GM19043 (cell line): ENCODE data around the gene F13A1.

Experiments used
- ATAC-seq: cut with Tn5 transposase; IDR thresholded peaks from one replicate; pipeline ENCODE4 v1.9.1; 2021; ENCODE audit warnings: low read depth; ENCODE audit not compliant: unreplicated experiment

F13A1 gene

DNA sequence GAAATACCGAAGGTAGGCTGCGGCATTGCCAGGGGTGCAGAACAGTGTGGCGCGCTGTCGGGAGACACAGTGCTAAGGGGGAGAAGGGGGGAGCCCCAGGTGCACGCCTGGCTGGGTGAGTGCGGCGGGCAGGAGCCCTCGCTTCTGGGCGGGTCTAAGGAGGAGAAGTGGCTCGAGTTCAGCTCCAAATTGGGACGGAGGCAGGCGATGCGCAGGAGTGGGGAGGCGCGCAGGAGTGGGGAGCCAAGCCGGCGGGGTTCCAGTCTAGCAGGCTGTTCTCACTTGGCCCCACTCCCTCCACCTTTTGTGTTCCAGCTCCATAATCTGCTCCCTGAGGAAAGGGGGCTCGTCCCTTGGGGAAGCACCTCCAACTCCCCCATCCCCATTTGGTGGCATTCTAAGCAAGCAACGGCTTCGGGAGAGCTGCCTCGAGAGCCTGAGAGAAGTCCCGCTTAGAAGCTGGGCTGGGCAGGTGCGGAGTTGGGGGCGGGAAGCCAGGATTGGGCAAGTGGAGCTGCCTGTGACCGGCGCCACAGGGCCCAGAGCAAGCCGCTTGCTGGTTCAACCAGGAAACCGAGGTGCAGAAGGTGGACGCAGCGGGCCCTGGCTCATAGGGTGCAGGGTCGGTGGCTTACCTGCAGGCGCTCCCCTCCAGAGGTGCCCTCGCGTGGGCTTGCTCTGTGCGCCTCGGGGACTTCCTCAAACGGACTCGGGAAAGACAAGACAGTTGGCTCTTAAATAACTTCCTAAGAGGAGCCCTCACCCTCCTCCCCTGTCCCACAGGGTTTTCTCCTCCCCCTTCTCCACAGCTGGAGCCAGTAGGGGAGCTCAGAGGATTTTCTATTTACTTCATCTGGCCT is at the start of gene F13A1:
TSS of gene F13A1 (minus strand) at position 711 of the 860 bp plus-strand sequence. CDS start 1,998 bp downstream, outside the sequence.
- ATAC-seq, result peak; percentile 42

DNA sequence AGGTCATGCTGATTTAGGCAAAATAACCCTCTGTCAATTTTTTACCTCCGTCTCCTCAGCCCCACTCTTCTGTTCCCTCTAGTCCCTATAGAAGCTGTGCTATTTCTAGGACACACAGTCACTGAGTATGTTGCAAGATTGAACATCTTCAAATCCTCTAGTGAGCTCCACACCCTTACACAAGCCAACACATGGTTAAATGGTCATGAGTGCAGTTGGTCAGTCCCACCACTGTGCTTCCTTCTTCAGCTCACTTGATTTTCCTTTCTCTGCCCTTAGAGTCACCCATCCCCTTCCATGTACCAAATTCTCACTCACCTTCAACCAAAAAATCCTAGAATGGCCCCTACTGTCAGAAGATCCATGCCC is 48.2 kb upstream of the F13A1 start:
- ATAC-seq, result no peak

DNA sequence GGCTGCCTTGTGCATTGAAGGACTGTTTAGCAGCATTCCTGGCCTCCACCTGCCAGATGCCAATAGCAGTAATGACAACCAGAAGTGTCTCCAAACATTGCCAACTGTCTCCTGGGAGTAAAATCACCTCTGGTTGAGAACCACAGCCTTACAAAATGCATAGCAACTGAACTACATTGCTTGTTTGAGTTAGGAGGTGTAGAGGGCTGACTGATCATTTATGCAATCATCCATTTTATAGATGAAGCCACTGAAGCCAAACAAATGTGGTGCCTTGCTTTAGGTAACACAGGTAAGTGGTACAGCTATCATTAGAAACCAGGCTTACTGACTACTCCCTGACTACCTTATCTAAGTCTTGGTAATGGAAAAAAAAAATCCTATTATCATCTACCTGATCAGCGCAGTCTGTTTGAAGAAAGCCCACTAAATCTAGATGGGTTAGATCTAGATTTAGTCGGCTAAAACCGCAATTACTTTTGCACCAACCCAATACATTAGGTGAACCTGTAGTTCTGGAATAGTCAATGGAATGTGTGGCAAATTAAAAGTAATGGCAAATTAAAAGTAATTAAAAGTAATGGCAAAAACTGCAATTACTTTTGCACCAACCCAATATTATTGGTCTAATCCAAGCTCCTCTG is 47.7 kb upstream of the F13A1 start:
- no peak for ATAC-seq

DNA sequence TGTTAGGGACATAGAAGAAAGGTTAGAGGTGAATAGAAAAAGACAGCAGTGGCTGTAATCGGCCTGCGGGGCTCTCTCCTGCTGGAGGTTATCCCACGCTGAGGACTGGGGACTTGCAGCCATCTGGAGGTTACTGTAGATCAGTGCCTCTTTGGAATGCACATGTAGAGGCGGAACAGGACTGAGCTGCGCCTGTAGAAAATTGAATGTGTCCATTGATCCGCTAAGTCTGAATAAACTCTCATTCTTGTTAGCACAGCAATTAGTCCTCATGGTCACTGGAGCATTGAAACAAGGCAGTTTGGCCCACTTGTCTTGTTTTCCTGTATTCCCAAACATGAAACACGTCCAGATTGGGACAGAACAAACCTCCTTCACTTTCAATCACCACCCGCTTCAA is 46.3 kb upstream of the F13A1 start:
- no peak for ATAC-seq

DNA sequence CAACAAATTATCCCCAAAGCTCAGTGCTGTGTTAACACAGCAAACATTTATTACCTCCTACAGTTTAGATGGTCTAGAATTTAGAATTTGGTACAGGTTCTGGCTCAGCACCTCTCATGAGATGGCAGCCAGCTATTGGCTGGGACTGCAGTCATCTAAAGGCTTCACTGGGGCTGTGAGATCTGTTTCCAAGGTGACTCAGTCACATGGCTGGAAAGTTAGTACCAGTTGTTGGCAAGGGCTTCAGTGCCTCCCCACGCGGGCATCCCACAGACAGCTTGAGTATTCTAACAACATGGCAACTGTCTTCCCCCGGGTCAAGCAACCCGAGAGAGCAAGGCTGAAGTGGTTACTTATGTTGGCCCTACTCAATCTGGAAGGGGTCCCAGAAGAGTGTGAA is 44.8 kb upstream of the F13A1 start:
- no peak for ATAC-seq

DNA sequence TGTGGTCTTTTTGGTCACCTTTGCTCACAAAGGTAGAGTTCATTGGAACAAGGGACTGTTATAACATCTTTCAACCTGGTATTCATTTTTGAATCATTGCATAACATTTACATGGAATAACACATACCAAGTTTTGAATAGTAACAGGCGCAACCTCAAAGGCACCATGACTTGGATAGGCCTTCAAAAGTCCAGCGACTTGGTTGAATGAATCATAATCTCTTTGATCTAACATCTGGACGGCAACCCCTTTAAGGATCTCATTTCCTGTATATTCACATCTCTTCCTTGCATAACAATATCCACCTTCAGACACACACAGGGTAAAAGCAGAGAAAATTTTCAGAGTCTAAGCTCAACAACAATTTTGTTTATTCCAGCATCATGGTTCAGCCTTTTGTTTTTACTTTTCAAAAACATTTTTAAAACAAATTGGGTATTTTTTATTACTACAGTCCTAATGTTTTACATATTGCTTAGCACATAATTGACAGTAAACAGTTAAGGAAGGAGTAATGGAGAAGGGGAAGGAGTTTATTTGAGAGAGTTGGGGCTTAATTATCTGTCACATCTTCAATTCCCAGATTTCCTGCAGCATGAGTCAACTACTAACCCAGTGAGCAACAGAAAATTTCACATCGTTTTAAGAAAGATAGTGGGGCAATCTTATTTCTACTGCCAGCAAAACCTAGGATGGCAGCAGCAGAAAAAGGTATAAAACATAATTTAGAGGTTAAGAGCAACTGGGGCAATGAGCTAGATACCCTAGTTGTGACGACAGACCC is 41.8 kb upstream of the F13A1 start:
- ATAC-seq, result no peak

DNA sequence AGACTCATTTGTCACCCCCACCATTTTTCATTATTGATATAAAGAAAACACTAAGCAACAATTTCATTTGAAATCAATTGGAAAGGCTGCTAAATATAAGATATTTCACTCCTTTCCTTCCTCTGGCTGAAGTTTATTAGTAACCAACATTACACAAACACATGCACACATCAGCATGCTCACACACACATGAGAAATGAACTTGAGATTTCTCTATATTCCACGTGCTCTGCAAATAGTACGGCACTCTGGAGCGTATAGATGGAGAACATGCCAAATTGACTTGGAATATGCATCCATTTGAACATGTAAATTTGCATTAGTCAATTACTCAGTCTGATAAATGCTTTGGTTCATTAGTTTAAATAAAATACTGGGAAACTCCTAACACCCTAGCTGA is 37.1 kb upstream of the F13A1 start:
- no peak for ATAC-seq

DNA sequence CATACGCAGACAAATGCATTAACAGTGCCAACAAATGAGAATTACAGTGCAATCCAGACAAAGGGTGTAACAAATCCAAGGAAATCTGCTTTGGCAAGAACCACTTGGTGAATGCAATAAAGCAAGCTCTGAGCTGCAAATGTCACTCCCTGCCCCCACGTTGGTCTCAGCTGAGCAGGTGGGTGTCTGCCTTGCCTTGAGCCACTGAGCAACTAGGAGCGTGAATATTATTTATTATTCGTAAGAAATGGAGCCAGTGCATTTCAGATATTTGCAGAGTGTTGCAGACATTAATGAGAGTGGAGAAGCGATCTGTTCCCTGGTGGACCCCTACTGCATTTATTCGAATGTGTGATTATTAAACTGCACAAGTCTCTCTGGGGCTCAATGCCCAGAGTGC is 36.6 kb upstream of the F13A1 start:
- no peak for ATAC-seq

DNA sequence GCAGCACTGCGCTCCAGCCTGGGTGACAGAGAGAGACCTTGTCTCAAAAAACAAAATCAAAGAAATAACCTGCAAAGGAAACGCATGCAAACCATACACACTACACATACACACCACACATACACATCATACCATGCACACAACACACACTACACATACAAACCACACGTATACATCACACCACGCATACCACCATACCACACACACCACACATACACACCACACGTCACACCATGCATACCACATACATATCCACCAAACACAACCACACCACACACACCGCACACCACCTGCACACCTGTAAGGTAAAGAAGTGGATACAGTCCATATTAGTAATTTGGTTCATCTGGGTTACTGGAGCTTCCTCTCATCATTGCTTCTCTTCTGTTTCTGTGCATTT is 32.3 kb upstream of the F13A1 start:
- no peak for ATAC-seq

DNA sequence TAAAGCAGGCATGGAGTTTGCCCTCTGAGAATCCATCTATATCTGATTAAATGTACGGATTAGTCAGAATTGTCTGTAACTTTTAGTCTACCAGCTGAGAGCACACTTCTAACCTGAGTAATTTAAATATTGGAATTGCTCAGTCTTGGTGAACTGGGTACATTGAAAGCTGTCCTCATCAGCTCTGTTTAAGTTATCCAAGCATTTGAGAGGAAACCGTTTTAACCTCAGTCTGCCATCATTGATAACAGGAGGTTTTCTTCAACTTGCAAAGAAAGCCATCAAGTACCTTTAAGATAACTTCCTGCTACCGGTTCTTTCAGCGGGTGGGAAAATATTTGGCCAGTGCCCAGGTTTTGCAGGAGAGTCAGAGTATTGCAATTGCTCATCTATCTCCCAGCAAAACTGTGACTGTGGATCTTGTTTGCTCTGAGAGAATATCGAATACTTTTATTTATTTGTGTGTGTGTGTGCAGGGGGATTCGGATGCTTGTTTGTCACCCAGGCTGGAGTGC is 31.1 kb upstream of the F13A1 start:
- ATAC-seq, result no peak

DNA sequence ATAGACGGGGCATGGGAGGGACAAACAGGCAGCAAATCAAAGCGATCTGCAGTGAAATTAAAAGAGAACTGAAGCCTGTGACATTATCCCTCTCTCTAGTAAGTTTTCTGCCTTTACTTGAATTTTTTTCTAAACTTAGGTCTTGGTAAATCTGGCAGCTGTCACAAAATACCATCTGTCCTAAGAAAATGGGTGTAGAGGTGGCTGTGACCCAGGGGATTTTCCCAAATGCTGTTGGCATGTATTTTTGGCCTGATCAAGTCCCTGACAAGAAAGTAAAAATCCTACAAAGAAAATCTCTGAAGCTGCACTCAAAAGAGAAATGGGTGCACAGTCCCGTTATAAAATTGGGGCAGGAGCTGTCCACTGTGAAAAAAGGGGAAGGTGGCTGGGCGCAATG is 30.2 kb upstream of the F13A1 start:
- no peak for ATAC-seq

DNA sequence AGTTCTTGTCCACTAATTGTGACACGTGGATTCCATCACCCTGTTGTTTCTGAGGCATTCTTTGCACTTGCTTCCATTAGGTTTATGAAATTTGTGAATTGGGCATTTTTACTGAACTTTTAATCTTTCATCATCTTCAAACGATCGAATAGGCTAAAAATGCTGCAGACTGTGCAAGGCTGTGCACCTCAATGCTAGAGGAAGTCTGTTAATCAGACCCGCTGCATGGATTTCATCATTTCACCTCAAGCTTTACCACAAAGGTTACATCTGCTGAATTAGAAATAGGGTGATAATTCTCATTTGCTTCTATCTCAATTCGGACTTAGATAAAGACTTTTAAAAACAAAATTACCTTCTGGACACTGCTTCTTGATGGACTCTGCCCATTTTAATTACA is 27.8 kb upstream of the F13A1 start:
- ATAC-seq, result no peak

DNA sequence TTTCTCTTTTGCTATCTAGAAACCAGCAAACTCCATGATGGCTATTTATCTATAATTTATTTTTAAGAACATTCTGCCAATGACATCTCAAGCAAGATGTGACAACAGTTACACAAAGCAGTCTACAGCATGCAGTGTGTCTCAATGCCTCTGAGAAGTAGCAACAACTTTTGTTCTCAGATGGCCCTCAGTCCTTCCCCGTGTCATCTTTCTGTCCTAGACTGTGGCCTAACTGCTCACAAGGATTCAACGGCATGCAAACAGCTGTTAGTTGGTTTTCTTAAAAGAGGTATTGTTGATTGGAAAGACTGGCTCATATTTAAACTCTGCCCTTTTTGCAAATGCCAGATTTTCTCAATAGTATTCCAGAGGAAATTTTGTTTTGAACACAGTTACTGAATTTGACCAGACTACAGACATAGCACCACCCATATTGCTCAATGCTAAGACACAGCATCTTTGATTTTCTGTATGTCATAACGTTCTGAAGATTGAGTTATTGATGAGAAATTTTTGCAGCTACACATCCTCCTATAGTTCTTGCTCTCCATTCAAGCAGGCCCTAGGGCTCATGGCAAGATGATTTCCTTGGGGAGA is 26.1 kb upstream of the F13A1 start:
- no peak for ATAC-seq

DNA sequence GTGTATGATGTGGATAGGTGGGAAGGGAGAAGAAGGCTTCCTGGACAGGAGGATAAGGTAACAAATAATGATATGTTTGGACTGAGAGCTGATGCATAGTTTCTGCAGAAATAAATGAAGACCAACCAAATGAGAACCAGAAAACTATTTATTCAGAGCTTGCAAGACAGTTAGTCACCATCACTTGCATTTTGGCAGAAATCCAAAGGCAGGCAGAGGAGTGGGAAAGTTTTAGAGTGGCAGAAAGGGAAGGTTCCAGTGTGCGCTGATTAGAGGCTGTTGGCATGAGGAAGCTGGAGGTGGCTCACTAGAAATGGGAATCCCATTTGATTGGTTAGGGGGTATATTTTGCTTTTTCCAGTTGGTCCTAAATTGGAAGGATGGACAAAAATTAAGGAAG is 13.0 kb upstream of the F13A1 start:
- no peak for ATAC-seq

DNA sequence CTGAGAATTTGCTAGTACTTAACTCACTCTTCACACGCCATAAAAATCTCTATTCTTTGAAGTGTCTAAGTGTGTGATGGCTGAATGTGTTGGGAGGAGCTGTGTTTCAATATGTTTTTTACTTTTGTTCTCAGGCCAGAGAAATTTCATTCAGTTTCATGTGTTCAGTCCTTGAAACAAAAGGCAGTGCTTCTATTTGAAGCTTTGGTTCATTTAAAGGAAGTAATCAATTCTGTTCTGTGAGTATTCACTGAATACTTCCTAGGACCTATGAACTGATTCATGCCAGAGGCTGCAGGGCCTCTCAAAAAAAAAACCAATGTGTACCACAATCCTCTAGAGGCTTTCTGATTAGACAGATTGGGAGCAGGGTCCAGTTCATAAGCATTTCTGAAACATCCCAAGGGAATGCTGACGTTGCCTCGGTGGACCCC is 12.4 kb upstream of the F13A1 start:
- peak; percentile 34 for ATAC-seq

DNA sequence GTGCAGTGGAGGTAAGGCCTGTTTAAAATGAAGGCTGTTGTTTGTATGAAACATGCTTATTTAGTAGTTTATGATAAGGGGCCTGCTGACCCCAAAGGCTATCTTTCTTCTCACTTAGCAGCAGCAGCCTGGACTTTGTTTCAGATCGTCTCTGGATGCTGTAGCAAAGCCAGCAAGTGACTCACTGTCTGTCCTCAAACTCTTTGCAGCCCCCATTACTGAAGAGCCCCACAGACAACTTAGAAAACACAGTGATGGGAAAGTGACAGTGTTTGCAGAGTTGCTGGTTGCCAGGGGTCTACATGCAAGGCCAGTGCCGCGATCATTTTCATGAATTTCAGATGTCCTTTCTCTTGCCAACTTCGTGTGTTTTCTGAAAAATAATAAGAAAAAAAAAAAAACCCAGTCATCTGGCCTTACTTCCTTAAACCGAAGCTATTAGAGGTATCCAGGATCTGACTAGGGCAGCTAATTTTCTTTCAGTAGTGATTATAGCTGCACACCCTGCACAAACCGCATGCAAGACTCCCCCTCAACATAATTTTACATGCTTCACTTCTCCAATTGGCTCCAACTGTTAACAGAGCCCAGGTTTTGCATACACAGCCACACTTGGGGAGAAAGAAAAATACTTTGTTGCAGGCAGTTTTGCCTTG is 11.6 kb upstream of the F13A1 start:
- peak; percentile 58 for ATAC-seq

DNA sequence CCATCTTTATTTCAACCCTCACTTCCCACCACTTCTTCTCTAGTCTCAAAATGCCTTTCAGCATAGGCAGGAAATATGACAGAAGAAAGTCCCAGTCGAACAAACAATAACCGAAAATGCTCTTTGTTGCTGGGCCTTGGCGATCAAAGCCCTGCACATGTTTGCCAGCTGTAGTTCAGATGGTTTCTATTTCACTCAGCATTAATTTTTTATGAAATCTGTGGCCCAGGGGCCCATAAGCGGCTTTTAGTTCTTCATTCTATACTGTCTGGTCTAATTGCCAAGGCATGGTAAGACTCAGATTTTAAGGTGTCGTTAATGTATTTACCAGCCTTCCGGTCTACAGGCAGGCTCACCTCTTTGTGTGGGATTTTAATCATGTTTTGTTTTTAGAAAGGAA is 10.9 kb upstream of the F13A1 start:
- ATAC-seq, result peak; percentile 55

DNA sequence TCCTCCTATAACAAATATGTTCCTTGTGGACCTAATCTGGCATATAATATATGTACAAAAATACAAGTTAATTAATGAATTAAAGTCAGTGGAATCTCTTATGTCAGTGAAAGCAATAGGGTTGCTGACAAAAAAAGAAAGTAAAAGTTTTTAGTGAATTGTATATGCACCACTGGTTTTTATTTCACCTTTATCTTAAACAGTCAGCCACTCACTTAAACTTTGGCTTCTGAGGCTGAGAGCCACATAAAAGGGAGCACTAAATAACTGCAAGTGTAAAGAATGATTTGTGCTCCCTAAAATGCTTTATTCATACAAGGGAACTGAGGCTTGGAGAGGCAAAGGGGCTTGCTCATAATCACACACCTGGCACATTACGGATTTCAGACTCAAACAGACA is 9.9 kb upstream of the F13A1 start:
- ATAC-seq, result no peak

DNA sequence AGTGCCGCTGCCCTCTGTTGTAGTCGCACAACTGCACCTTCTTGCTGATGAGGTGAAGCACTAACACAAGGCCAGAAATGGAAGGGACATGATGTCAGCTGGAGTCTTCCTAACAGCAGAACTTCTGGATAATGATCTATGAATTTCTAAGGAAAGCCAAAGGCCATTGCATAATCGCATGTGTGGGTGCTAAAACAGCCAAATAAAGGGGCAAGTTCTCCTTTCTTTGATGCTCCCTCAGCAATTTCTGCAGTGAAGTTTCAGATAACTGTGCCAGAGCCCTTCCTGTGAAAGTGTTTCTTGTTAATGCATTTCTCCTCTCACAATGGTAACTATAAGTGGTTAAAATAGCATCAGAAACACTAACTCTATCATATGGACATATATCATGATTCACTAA is 8.0 kb upstream of the F13A1 start:
- no peak for ATAC-seq

DNA sequence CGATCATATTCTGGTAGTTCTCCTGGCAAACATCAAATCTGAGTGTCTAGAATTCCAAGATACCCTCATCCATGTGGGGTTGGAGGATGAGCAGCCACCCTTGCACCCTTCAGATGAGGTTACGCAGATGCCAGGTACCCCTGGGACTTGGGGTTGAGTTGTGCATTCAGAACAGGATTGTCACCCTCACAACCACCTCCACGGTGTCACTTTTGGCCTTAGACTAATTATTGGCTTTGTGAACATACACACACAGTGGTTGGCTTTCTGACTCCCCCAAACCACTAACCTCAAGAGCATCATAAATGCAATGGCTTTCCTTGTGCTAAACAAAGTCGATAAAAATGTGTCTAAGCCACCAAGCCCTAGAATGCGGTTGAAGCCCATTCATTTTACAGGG is 2.9 kb upstream of the F13A1 start:
- no peak for ATAC-seq
